GM19452 (cell line): ENCODE results near the gene DPP3.
A peak's percentile ranks its signal among the peaks of the same experiment; 100 is the strongest.
"Not testable (repeated sequence)": the region's sequence is repeated elsewhere in the genome, so short reads cannot be mapped to it uniquely, and the experiment has no call there.

Source experiments
- ATAC-seq: cut with Tn5 transposase; IDR thresholded peaks from one replicate; pipeline ENCODE4 v1.9.1; 2021; ENCODE audit not compliant: unreplicated experiment

DPP3 gene

DNA sequence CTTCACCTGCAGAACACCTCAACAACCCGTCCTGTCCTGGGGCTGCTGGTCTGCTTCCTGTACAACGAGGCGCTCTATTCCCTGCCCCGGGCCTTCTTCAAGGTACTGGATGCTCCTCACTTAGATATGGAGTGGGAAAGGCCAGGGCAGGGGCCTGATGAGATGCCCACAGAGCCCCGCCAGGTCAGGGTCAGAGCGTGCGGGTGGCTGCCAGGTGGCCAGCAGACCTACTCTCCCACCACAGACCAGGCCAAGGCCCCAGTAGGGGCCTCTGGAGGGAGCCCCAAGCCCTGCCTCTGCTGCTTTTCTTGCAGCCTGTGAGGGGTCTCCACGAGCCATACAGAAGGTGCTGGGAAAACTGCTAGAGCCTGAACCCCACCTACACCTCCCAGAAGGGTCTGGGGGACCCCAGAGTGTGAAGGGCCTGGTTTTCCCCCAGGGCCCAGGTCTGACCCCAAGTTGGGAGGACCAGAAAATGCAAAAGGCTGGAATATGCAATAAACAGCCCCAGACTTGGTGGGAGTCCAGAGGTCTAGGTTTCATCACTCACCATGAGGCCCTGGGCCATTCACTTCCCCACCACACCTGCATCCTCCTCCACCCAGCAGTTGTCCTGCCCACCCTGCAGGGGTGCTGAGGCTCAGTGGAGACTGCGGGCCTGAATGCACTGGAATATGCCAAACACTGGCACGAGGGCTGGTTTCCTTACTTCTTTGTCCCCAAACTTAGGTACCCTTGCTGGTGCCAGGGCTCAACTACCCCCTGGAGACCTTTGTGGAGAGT is 50.9 kb downstream of the DPP3 start:
- no peak for ATAC-seq

DNA sequence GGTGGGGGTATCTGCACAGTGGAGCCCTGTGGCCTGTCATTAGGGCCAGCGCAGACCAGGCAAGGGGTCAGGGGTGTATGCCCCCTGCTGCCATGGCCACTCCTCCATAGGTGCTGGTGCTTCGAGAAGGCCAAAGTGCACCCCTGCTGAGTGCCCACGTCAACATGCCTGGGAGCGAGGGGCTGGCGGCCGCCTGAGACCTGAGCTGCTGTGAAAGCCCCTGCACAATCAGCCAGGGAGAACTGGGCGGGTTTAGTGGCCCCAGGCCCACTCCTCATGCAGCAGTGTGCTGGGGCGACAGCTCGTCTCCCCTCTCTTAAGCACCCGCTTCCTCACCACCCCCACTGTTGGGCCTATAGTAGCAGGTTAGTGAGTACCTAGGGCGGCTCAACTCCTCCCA is 51.6 kb downstream of the DPP3 start:
- no peak for ATAC-seq

DNA sequence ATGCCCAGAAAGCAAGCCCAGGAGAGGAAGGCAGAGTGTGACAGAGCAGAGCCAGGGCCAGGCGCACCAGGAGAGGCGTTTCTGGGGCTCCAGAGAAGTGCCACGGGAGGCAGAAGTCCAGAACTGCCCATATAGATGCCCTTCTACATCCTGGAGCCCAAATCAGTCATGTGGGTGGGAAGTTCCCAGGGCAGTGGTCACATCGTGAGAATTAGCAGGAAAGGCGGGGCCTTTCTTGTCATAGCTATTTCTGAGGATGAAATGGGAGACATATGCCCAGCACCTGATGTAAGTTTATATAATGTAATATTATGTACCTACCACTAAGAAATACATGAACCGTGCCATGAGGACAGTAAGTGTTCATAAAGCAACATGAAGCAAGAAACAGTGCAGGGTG is 52.5 kb downstream of the DPP3 start:
- ATAC-seq = no peak

DNA sequence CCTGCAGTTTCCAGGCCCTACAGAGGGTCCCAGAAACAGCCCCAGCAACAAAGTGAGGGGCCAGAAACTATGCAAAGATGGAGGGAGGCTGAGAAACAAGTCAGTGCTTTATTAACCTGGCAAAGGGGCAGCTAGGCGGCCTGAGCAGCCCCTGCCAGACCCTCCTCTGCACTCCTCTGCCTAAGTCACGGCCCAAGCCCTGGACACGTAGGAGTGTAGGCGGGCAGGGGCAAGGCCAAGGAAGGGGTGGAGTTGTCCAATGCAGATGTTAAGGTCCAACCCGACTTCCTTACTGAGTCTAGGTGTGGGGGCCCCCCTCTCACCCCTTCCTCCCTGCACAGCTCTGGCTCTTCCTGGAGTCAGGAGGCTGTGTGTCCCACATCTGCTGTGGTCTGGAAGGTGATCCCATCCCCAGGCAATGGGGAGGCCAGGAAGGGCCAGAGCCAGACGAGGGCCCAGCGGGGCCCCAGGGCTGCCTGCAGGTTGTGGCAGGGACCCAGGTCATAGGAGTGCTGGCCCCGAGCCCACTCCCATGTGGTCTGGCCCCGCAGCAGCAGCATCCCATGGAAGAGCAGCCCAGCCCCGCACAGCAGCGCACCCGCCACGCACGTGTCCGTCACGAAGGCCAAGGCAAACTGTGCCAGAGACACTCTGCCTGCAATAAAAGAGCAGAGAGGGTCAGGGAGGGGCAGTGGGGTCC is 59.1 kb downstream of the DPP3 start:
- no peak for ATAC-seq

DNA sequence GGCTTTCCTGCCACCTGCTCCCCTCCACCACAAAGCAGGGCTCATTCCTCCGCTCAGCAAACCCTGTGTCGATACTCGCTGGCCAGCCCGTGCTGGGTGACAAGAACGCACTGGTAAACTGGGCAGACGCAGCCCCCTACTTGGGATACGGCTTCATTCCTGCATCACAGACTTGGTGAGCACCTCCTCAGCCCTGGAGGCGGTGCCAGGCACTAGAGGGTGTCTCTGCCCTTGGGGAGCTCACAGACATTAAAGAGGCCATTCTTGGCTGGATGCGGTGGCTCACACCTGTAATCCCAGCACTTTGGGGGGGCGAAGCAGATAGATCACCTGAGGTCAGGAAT is 59.6 kb downstream of the DPP3 start:
- ATAC-seq = no peak

DNA sequence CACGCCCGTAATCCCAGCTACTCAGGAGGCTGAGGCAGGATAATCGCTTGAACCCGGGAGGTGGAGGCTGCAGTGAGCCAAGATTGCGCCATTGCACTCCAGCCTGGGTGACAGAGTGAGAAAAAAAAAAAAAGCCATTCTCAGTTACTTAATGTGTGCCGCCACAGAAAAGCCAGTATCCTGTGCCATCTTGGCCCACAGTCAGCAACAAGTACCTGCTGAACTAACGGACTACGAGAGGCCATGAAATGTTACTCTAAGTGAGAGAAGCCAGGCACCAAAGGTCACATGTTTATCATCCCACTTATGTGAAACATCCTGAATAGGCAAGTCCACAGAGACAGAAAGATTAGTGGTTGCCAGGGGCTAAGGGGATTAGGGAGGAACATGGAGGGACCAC is 60.4 kb downstream of the DPP3 start:
- ATAC-seq = not testable (repeated sequence)

DNA sequence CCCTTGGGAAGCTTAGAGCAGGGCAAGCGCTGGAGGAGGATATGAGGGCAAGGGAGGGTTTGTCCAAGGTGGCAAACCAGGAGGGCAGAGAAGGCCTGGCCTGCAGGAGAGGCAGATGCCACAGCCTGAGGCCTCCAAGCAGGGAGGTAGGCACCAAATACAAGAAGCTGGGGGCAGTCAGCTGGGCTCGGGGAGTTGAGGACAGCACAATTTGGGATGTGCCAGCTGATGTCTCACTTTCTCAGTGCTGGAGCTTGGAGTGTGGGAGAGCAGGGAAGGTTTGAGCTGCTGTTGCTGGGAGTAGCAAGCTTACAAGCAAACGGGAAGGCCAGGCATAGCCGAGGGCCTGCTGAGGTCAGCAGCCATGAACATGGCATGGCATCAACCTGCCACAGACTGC is 61.7 kb downstream of the DPP3 start:
- no peak for ATAC-seq

DNA sequence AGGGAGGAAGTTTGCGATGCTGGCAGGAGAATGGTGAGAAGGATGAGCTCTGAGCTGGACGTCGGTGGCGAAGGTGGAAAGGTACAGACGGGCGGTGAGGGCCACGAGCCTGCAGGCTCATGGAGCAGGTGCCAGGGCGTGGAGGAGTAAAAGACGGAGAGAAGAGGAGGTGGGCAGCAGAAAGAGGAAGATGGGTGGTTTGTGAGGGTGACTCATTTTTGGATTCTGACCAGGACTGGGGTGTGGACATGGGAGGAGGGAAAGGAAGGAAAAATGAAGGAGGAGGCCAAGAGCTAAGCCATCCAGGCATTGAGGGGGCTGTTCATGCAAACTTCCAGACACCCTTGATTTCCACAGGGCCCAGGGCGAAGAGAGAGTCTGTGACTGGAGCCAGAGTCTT is 62.1 kb downstream of the DPP3 start:
- ATAC-seq = no peak

DNA sequence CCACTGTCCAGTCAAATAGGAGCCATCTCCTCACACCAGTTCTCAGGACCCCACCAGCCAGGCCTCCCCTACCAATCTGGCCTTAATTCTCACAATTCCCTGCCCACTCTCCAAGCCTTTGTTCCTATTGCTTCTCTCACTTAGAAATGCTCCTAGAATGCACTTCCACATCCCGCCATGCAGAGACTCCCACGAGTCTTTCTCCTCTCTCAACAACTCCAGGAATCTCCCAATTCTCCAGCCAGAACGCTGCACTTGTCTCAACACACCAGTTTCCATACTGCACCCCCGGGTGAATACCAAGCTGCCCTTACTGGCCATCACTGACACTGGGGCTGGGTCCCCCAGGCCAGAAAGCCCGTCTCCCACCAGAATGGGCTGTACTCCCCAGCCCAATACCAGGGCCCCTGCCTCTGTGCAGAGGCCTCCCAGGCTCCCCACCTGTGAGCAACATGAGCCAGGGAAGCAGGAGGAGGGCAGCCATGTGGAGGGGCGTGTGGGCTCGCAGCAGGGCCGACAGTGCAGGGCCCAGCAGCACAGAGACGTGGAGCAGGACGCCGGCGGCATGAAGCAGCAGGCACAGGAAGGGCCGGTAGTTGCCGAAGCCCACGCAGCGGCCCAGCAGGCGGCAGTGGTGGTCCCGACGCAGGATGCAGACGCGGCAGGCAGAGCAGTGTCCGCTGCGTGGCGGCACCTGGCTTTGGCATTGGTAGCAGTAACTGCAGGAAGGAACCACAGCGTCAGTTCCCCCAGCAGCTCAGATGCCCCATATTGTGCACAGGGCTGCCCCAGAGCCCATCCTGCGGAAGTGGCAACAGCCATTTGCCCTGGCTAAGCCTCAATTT is 63.3 kb downstream of the DPP3 start:
- no peak for ATAC-seq

DNA sequence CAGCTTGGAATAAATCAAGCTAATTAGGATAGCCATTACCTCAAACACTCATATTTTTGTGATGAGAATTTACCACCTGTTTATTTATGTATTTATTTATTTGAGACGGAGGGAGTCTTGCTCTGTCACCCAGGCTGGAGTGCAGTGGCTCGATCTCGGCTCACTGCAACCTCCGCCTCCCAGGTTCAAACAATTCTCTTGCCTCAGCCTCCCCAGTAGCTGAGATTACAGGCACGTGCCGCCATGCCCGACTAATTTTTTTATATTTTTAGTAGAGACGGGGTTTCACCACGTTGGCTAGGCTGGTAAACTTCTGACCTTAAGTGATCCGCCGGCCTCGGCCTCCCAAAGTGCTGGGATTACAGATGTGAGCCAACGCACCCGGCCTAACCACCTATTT is 64.7 kb downstream of the DPP3 start:
- ATAC-seq = not testable (repeated sequence)

DNA sequence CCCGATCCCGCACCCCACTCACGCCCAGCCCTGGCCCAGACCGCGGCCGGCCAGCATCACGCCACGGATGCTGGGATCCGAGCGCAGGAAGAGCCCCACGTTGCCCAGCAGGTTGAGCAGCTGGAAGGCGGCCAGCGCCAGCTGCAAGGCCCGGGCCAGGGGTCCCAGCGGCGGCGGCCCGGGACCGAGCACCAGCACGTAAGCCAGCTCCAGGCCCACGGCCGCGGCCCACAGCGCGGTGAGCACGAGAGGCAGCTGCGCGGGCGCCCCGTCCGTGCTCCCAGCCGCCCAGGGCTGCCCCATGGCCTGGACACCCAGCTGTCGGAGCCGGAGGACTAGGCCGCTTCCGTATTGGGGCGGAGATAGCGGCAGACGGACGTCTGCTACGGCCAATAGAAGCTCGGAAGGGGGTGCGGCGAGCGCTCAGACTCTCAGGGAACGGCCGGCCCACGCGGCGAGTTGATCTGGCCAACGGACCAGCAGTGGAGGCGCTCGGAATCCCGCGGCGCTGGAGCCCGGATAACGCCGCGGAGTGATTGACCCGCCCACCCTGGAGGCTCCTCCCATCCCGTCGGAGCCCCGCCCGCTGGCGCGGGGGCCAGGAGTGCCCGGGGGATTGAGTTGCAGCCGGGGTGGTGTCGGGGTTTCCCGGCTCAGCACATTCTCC is 65.6 kb downstream of the DPP3 start, which contains the start of gene ZDHHC24:
TSS of gene ZDHHC24 (minus strand) at position 348 of the 667 bp plus-strand sequence. CDS start at position 303, 45 bp downstream.
- peak; percentile 82 for ATAC-seq

DNA sequence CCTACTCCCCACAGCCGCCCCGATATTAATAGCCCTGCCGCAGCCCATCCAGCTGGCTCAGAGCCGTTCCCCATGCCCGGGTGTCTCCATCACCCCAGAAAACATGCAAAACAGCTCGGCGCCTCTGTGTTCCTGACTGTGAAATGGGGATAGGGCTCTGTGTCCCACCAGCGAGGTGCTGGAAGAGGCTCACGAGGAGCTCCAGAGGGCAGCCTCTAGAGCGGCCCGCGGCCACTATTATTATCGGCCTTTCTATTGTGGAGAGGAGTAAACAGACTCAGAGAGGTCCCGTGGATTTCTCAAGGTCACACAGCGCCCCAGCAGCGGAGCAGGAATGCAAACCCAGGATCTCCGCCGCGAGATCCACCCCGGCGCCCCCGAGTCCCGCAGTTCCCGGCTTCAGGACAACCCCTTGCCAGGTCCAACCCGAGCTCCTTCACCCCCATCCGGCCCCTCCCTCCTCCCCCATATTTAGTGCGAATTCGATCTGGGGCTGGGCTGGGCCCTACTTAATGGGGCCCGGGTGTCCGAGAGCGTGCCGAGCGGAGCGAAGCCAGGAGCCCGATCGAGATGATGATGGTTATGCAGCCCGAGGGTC is 66.2 kb downstream of the DPP3 start, which contains the start of gene ACTN3:
TSS of gene ACTN3 (plus strand) at position 536 of the 598 bp plus-strand sequence. CDS start at position 571, 35 bp downstream.
- no peak for ATAC-seq

DNA sequence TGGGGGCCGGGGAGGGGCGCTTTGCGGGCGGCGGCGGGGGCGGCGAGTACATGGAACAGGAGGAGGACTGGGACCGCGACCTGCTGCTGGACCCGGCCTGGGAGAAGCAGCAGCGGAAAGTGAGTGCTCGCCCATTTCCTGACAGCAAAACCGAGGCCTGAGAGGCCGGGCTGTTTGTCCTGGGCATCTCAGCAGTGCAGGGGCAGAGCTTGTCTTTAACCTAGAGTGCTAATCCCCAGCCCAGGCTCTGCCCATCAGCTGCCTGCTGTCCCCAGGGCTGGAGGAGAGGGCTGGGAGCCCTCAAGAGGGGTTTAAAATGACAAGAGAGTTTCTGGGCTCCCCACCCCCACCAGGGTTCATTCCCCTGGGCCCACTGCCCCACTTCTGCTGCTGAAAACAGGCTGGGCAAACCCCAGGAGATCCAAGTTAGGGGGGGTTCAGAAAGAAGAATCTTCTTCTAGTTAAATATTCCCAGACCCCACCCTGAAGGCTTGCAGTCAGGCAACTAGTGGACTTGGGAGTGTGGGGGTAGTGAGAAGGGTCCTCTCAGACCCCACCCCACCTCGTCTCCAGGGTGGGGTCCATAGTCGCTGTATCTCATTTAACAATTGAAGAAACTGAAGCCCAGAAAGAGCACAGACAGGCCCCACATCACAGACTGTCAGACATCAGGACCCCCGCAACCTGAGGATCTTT is 66.9 kb downstream of the DPP3 start:
- ATAC-seq = no peak

DNA sequence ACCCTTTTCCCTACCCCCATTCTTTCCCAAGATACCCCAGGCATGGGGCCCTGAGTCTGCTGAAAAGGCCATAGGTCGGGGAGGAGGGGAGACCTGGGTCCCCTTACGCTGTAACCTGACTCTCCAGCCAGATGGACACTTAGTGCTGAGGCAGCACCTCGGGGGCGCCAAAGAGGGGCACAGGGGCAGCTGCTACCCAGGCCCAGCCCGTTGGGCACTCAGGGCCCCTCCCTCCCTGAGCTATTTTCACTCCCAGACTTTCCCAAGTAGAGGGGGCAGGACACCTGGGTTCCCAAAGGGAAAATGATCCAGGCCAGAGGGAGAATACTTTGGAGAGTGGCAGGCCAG is 67.4 kb downstream of the DPP3 start:
- no peak for ATAC-seq

DNA sequence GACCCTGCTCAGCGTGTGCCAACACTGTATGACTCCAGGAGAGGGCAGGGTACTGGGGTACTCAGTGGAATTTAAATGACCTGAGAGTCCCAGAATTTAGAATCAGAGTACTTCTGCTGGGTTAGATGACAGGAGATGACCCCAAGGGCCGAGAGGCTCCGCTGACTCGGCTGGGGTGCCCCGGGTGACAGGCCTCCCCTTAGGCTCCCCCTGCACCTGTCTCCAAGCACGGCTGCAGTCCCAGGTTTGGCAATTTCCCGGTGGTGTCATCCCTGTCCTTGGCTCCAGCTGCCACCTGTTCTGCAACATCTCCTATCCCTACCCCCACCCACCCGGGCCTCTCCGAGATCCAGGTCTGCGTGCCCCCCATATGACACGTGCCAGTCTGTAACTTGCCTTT is 67.8 kb downstream of the DPP3 start:
- ATAC-seq = no peak

DNA sequence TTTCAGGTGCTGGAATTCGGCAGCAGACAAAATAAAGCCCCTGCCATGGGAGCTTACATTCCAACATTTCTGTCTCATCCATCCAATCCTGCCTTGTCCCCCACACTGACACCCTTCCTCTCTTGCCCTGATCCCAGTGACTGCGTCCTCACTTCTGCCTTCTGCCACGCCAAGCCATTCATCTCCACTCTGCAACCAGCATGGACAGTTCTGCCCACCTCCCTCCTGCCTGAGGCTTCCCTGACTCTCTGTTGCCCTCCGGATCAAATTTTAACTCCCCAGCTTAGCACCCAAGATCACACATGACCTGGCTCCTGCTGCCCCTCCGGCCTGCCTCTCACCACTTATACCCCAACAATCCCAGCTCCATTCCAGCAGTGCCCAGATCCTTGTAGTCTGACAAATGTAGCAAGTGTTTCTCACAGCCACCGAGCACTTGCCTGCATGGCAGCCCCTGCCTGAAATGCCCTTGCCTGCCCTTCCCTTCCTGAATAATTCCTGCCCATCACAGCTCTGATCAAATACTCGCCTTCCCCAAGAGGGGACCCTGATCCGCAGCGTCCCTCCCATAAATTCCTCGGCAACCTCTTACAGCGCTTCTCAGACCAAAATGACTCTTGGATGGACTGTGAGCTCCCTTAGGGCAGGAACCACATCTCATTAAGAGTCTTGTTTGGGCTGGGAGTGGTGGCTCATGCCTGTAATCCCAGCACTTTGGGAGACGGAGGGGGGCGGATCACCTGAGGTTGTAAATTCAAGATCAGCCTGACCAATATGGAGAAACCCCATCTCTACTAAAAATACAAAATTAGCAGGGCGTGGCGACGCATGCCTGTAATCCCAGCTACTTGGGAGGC is 68.8 kb downstream of the DPP3 start:
- no peak for ATAC-seq

DNA sequence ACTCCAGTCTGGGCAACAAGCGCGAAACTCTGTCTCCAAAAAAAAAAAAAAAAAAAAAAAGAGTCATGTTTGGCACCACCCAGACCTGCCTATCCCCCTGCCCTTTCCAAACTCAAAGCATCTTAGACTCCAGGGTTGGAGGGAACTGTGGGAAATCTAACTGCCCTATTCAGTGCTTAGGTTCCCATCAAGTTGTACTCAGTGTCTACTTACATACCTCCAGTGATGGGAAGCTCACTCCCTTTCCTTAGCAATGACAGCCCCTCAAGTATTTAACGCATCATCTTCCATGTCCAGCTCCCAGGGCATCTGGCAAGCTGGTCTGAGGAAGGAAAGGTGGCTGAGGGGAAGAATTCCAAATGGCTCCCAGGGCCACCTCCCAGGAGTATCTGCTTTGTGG is 69.5 kb downstream of the DPP3 start:
- no peak for ATAC-seq

DNA sequence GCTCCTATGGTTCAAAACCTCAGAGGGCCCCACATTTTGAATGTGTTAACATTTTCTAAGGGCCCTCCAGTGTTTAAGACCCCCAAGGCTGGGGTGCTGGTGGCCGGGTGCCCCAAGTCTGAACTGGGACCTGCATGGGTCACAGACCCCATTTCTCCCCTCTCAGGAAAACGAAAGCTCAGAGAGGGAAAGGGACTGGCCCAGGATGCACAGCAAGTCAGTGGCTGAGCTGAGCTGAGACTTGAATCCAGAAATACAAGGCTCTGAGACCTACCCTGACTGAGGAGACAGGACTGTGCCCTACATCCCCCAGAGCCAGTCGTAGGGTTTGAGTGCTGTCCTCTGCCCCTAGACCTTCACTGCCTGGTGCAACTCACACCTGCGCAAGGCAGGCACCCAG is 70.7 kb downstream of the DPP3 start:
- ATAC-seq = no peak

DNA sequence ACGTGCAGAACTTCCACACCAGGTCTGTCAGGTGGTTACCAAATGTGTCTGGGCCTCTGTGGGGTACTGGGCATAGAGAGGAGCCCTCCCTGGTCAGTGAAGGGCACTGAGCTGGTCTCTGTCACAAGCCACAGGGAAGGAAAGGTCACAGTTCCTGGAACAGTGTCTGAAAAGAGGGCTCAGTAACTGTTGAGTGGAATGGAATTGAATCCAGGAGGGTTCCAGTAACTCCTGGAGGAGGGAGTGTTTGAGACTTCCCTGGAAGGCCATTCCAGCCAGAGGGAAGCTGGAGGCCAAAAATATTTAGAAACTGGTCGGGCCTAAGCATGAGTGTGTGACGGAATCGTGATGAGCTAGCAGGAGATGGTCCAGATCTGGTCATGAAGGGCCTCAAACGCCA is 74.4 kb downstream of the DPP3 start:
- no peak for ATAC-seq
